ENCODE data around the gene CFAP46. TPM values are rescaled to one million over a fixed set of nuclear protein-coding genes. Genes with fewer than 3 reads are reported as not detected.

Gene CFAP46
- total and polyA plus RNA-seq, 2 of the 8 experiments (the other 6 are each of a cell fraction or from before 2014, with no cell fraction given) = 2.6 to 4.8 TPM

- no peak overlapping the region for H3K9ac ChIP-seq (replicated peaks in 1 of 4; ENCODE audit: extremely low read depth in 1 of 4, low read depth in 3 of 4, low read length in 3 of 4)
- H2AFZ ChIP-seq (ENCODE audit: low read length) = no peak overlapping the region
- H3K27me3 ChIP-seq (replicated peaks in 1 of 4; ENCODE audit: control insufficient read depth in 3 of 4, extremely low read depth in 1 of 4, insufficient read depth in 3 of 4, low read length in 3 of 4) = no peaks in the 10 kb centered on the region
- no peak overlapping the region for H3K4me2 ChIP-seq (ENCODE audit: insufficient read depth in 1 of 2, low read depth in 2 of 2, low read length in 2 of 2)
- H2BK12ac ChIP-seq (ENCODE audit: low read depth, low read length) = no peak overlapping the region
- ChIA-PET POLR2A (ENCODE audit: partially characterized antibody) (no interaction called here), CTCF (ENCODE audit: partially characterized antibody) (interaction anchor here (0.8 to 2.9 kb wide), 5 partner anchors 12 to 262 kb away, joined by 3 to 23 read pairs (median 4); no protein-coding TSS in a partner anchor)
- no peaks in the 10 kb centered on the region for H3K79me2 ChIP-seq (ENCODE audit: control insufficient read depth in 1 of 2, insufficient read depth in 2 of 2, low read length in 2 of 2)
- H3K23ac ChIP-seq (ENCODE audit: insufficient read length) = no peak overlapping the region
- H3K23me2 ChIP-seq (ENCODE audit: low read depth, low read length) = no peaks in the 10 kb centered on the region
- no peak overlapping the region for H2AK5ac ChIP-seq (ENCODE audit: low read depth, low read length)
- no peak overlapping the region for H3K56ac ChIP-seq (replicated peaks; ENCODE audit: insufficient read length, low read depth, low read length)
- H3K9me3 ChIP-seq (ENCODE audit: insufficient read depth in 2 of 2, low read depth in 1 of 2, low read length in 1 of 2) = no peaks in the 10 kb centered on the region
- no peak overlapping the region for H2BK120ac ChIP-seq (replicated peaks; ENCODE audit: low read depth, low read length)
- no peak overlapping the region for H4K91ac ChIP-seq (replicated peaks; ENCODE audit: insufficient read length, low read length)
- TF ChIP-seq NANOG (IDR thresholded peaks at IDR 0.05; ENCODE audit: insufficient read depth, low read depth, low read length, poor library complexity, severe bottlenecking) (no peak), POU5F1 (IDR thresholded peaks at IDR 0.05; ENCODE audit: low read depth, low read length) (no peak), TBP (IDR thresholded peaks at IDR 0.05; ENCODE audit: low read depth, low read length) (no peak), NRF1 (IDR thresholded peaks at IDR 0.05; ENCODE audit: low read depth, low read length) (no peak), KDM1A (IDR thresholded peaks at IDR 0.05; ENCODE audit: borderline replicate concordance, low read length) (no peak), SP4 (IDR thresholded peaks at IDR 0.05; ENCODE audit: low read length) (no peak)
- DNase-seq (ENCODE audit: low read depth in 1 of 2, low spot score in 2 of 2) = no peak
- H4K5ac ChIP-seq (ENCODE audit: insufficient read length, low read depth, low read length) = no peak overlapping the region
- no peak overlapping the region for H3K4me3 ChIP-seq (ENCODE audit: extremely low read depth in 1 of 4, insufficient read depth in 2 of 4, low read depth in 3 of 4, low read length in 4 of 4)
- H3K14ac ChIP-seq (ENCODE audit: insufficient read length) = no peak overlapping the region
- H3K36me3 ChIP-seq (ENCODE audit: control insufficient read depth in 2 of 4, insufficient read depth in 4 of 4, low read length in 3 of 4) = no peaks in the 10 kb centered on the region
- no peak overlapping the region for H2BK5ac ChIP-seq (ENCODE audit: low read depth, low read length)
- no peak overlapping the region for H4K8ac ChIP-seq (ENCODE audit: extremely low read depth, insufficient read depth, low read length)
- H3K79me1 ChIP-seq (ENCODE audit: low read depth, low read length) = no peaks in the 10 kb centered on the region
- peaks cover 0 to 1% of the 10 kb centered on the region in 2 experiments for H4K20me1 ChIP-seq (replicated peaks in 1 of 2; ENCODE audit: control insufficient read depth in 1 of 2, insufficient read depth in 2 of 2, low read length in 2 of 2)
- no peak for FAIRE-seq
- H2BK15ac ChIP-seq (ENCODE audit: low read length) = no peak overlapping the region
- WGBS, 2 experiments (ENCODE audit: extremely low coverage in 1 of 2, insufficient coverage in 1 of 2, insufficient read length in 1 of 2, insufficient replicate concordance in 2 of 2, low coverage in 1 of 2, low lambda C conversion rate in 2 of 2, missing lambda C conversion rate in 1 of 2) = 90% methylated on average over 19 of the region's 19 CpGs; no CpG with 5 or more reads in 1 of the 2 experiments
- H3K27ac ChIP-seq (ENCODE audit: low read depth, low read length) = no peak overlapping the region
- no peak overlapping the region for H3K4ac ChIP-seq (replicated peaks; ENCODE audit: insufficient read length, low read depth, low read length)
- H2BK20ac ChIP-seq (ENCODE audit: low read length) = no peak overlapping the region
- H3K4me1 ChIP-seq (replicated peaks in 1 of 4; ENCODE audit: control insufficient read depth in 3 of 4, insufficient read depth in 4 of 4, low read length in 3 of 4) = peaks cover 0 to 11% (median 2%) of the 10 kb centered on the region in 4 experiments; a peak in 5 of 7 replicates
- H3K18ac ChIP-seq (ENCODE audit: extremely low read depth, low read length) = no peak overlapping the region
These were observed 25.9 kb downstream of the CFAP46 start for GRCh38 chr10:132916421-132916841.
